GM18951 (cell line): Measurements from ENCODE around the gene JPH3.

Source experiments
- POLR2A ChIP-seq: IDR thresholded peaks from 4 replicates; pipeline ENCODE4 v1.6.1; 2011; ENCODE audit warnings: mild to moderate bottlenecking; ENCODE audit not compliant: insufficient read length, insufficient read depth; ENCODE audit errors: extremely low read depth
- in situ Hi-C: fragments of 300-500 bp; cut with MboI; formaldehyde crosslinking; loops from one replicate; pipeline ENCODE4 v1.12.0; 2022; ENCODE audit warnings: low sequenced_read_pairs, mixed read lengths, inconsistent platforms; ENCODE audit not compliant: unreplicated experiment

Gene JPH3

DNA sequence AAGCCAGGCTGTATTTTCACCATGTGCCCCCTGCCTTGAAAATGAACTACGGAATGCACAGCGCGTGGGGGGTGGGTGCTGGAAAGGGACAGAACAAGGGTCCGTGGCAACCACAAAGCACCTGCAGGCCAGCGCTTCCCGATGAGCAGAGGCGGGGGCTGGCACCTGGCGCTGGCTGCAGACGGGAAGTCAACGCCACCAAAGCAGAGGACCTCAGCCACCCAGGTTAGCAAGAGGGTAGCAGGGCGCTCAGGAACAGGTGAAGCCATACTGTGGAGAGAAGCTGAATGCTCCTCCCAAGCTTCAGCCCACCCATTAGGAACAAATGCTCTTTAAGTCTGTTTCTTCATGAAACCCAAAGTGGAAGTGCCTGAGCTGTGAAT lies 98.8 kb downstream of the JPH3 start:
- in situ Hi-C loops = no loop called here
- TF ChIP-seq POLR2A = no peak

DNA sequence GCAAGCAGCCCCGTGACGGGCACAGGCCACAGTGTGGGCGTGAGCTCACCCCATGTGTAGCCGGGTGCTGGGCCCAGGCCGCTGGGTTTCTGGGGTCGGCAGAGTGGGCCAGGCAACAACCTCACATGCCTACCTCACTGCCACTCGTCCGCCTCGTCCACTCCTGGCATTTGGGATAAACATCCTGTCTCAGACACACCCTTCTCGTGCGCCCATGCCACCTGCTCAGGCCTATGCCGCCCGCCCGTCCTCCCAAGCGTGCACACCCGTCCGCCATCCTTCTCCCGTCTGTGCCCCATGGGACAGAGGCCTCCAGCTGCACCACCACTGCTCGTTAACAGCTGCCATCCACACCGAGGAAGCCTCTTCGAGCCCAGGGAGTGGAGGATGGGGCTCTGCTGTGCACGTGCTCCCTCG lies 99.2 kb downstream of the JPH3 start:
- no peak for TF ChIP-seq POLR2A
- in situ Hi-C loops = no loop called here

DNA sequence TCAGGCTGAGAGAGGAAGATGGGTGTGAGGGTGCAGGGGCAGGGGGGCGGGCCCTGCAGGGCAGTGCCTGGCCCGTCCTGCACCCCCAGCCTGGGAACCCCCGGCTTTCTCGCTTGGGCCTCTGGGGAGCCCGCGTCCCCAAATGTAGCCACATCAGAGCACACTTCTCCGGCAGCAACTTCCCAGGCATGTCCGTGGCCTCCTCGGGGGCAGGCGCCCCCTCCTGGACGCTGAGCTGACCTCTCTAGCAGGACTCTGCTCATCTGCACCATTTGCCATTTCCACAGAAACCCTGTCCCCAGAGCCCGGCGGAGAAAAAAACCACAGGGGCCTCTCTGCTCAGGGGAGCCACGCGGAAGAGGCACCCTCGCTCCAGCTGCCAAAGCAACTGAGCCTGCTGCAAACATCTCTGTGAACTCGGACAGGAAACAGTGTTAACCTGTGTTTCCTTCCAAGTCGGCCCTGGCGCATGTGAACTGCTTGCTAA lies 100.1 kb downstream of the JPH3 start:
- TF ChIP-seq POLR2A = no peak
- in situ Hi-C loops = no loop called here

DNA sequence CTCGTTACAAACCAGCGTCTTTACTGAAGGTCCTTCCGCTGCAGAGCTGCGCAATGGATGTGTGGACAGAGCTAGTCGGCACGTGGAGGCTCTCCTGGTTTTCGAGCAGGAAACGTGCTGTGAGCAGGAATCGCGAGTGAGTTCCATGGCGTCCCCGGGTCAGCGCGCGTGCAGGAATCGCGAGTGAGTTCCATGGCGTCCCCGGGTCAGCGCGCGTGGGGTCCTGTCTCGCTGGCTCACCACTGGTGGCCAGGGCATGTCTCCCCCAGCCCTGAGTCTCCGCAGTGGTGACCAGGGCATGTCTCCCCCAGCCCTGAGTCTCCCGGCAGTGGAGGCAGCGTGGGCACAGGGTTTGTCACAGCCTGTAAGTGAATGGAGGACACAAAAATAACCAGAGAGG lies 100.8 kb downstream of the JPH3 start:
- in situ Hi-C loops = no loop called here

DNA sequence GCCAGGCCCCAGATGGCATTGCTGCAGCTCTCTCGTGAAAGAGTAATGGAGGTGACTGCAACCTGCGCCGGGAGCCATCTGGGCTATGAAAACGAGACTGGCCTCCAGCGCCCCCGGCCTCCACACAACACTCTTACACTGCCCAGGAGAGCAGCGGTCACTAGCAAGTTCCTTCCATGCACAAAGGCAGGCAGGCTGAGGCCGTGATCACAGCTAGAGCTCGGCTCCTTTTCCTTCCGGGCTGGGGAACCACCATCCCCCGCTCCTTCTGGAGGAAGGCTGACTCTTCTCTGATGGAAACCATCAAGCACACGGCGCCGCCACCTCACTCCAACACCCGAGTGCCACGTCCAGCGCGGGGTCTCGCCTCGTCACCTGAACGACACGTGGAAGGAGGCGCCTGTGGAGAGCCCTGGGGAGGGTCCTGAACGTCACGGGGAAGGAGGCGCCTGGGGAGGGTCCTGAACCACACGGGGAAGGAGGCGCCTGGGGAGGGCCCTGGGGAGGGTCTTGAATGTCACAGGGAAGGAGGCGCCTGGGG lies 101.6 kb downstream of the JPH3 start:
- TF ChIP-seq POLR2A = no peak
- in situ Hi-C loops = no loop called here

More for the DNA sequence above, 100.8 kb downstream of the JPH3 start:
- no peak for TF ChIP-seq POLR2A

DNA sequence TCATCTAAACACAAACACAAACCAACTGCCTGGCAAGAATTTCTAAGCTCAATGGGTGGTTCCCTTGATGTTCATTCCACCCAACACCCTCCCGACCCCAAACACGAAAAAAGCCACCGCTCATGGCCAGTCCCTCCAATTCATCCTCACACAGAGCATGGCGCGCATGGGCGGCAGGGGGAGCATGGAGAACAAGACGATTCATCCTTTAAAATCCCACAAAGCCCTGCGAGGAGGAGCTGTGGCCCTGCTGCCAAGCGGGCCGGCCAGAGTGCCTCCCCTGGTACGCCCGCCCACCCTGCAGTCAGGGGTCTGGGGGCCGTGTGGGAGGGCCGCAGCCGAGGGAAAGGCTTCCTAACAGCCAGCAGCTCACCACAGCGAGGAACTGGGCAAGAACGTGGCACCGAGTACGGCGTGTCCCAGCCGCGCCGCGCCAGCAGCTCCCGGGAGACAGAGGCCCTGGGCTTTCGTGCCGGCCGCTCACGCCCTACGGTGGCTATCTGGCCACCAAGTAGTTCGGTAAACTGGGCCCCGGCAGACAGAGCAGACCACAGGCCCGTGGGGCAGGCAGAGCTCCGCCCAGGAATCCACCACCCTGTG lies 102.5 kb downstream of the JPH3 start:
- in situ Hi-C loops = no loop called here
- TF ChIP-seq POLR2A = no peak

DNA sequence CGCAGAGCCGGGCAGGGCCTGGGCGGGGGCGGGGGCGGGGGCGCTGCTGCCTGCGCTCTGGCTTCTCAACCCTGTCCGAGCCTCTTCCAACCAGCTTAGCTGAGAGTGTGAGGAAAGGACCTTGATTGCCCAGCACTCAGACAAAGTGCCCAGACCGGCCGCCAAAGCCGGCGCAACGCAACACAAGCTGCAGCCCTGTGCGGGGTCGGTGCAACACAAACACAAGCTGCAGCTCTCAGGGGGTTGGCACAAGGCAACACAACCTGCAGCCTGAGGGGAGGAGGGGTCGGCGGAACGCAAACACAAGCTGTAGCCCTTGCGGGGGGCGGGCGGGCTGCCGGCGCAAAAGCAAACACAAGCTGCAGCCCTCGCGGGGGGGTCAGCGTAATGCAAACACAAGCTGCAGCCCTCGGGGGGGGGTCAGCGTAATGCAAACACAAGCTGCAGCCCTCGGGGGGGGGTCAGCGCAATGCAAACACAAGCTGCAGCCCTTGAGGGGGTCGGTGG lies 103.5 kb downstream of the JPH3 start:
- TF ChIP-seq POLR2A = no peak
- in situ Hi-C loops = no loop called here

DNA sequence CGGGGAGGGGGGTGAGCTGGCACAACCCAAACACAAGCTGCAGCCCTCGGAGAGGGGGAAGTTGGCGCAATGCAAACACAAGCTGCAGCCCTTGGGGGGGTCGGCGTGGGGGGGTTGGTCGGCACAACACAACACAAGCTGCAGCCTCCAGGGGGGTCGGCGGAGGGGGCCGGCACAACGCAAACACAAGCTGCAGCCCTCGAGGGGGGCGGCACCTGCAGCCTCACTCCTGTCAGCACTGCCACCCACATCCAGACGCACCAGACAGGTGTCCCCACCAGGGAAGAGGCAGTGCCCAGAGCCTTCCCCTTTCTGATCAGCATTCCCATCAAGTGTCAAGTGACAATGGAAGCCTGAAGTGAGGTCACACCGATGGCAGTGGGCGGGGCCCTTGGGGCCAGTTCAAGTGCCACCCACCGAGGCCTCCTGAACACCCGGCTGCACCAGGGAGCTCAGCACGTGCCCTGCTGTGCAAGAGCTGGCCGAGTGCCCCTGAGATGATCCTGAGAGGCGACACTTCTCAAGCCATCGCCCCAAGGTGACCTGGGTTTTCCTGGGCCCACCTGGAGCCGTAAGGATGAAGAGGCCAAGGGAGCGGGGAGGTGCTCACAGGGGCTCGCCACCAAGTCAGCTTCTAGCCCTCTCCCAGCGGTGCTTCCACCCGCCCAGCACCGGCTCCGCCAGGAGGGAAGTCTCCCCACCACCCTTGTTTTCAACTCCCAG lies 104.1 kb downstream of the JPH3 start:
- no peak for TF ChIP-seq POLR2A
- in situ Hi-C loops = no loop called here

DNA sequence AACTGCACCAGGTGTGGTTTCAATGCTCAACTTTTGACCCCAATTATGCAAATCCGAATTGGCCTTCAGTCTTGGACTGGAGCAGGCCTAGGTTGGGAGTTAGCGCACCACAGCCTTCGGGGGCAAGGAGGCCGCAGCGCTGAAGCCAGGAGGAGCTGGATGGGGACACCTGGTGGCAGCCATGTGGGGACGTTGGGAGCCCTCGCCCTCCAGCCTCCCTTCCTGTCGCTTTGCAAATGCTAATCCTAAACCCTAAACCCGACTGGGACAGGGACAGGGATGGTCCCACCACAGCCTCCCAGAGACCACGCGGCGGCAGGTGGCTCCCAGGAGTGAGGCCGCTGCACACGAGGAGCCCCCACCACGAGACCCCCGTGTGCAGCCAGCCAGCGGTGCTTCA lies 104.8 kb downstream of the JPH3 start:
- in situ Hi-C loops = no loop called here
- no peak for TF ChIP-seq POLR2A

DNA sequence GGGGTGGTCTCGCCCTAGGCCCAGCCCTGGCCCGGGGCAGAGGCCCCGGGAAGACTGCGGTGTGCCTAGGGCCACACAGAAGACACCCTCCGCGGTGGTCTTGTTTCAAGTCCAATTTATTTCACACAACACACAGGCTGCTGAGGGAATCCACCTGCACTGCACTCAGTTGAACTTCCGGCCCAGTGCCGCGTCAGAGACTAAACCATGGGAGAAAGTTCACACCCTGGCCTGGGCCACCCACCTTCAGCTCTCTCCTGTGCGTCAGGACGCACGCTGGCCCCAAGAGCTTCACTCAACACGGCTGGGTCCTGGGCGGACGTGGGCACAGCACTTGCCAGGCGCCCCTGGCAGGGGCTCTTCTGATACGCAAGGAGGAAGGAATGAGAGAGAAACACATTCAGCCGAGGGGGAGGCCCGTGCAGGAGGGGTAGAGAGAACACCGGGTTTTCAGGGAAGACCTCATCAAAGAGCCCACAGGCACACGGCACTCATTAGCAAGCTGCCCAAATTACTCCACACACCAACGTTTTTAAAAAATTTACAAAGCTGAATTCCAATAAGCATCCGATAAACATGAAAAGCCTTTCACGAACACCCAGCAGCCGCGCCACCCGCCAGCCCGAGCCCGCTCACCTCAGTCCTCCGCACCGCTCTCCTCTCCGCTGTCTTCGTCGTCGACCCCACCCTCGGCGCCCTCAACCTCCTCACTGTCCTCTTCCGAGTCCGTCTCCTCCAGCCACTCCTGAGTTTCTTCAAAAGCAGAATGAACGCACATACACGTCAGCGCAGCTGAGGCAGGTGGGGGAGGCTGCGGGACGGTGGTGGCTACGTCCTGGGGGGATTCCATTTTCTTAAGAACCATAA lies 105.6 kb downstream of the JPH3 start:
- TF ChIP-seq POLR2A = no peak
- in situ Hi-C loops = no loop called here

DNA sequence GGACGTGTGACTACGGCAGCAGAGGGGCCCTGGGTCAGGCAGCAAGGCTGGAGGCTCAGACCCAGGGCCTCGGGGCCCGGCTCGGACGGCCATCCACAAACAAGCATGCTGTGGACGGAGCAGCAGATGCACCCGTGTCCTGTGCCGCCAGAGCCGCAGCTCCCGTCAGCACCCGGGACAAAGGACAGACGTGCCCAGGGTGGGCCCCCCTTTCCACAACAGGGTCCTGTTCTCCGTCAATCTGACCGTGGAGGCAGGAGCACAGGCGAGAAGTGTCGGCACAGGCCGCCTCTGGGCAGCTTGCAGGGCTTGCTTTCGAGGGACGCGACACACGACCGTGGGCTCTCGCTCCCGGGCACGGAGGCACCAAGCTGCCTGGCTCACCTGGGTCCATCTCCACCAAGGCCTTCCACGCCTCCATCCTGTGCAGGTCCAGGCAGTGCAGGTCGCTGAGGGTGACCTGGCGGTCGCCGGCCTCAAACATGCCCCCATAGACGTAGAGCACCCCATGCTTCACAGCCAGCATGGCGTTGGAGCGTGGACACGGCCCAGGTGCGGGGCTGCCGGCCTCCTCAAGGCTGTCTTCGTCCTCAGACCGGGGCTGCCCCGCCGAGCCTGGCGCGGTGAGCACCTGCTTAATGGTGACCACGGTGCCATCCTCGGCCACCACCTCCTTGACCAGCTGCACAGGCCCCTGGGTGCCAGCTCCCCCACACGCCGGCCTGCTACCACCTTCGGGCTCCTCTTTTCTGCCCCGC lies 106.8 kb downstream of the JPH3 start:
- no peak for TF ChIP-seq POLR2A
- in situ Hi-C loops = no loop called here

DNA sequence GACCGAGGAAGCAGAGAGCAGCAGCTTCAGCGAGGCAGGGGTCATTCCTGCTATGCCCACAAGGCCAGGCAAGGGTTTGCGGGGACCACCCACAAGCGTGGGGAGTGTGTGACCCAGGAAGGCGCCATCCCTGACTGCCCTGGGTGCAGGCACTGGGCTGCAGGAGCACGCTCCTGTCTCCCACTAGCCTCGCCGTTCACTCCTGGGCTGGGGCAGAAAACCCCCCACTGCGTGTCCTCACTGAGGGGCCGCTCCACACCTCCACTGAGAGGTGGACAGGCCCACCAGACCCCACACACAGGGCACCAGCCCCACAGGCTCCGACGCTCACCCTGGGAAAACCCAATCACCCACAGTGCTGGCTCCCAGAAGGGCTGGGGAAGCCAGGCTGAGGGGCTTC lies 107.4 kb downstream of the JPH3 start:
- in situ Hi-C loops = no loop called here
- TF ChIP-seq POLR2A = no peak

DNA sequence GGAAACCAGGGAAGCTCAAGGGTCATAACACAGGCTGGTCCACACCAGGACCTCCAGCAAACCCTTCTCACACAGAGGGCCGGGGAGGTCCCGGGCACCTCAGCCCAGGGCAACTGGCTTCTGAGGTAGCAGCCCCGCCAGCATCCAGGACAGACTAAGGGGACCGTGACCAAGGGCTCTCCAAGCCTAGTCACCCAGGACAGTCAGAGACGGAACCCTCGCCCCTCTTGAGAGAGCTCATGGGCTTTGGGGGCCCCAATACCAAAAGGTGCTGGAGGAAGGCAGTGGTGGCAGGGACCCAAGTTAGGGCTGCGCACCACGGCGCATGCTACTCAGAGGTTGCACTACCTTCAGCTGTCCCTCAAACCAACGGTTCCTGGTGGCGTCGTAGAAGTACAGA lies 108.6 kb downstream of the JPH3 start:
- in situ Hi-C loops = no loop called here
- no peak for TF ChIP-seq POLR2A
